Activated CD4-positive, alpha-beta memory T cell treated with anti-CD3 and anti-CD28 coated beads for 36 hours (primary cell): ENCODE results near the gene TBL3. TPM values are rescaled to one million over a fixed set of nuclear protein-coding genes. Genes with fewer than 3 reads are reported as not detected.

Experiments used
- CTCF ChIA-PET: fragments of 350-600 bp; sonication (Branson Sonifier 250); formaldehyde crosslinking; loops from one replicate; lab custom pipeline; 2021; ENCODE audit warnings: antibody characterized with exemption, inconsistent platforms; lab: Charles Lee
- POLR2A ChIA-PET: fragments of 350-600 bp; sonication (Branson Sonifier 250); formaldehyde crosslinking; loops from one replicate; lab custom pipeline; 2021; ENCODE audit warnings: antibody characterized with exemption; lab: Charles Lee
- DNase-seq: peaks from one replicate; pipeline ENCODE4 v3.0.0-alpha.2; 2020
- H3K27ac Mint-ChIP-seq: one replicate; pipeline ENCODE4 v1.8.0; 2021; ENCODE audit warnings: mixed read lengths
- H3K27me3 Mint-ChIP-seq: one replicate; pipeline ENCODE4 v1.8.0; 2021; ENCODE audit warnings: mixed read lengths
- H3K36me3 Mint-ChIP-seq: one replicate; pipeline ENCODE4 v1.8.0; 2021; ENCODE audit warnings: mixed read lengths
- H3K4me1 Mint-ChIP-seq: one replicate; pipeline ENCODE4 v1.8.0; 2021; ENCODE audit warnings: low read depth, mixed read lengths
- H3K4me3 Mint-ChIP-seq: one replicate; pipeline ENCODE4 v1.8.0; 2021; ENCODE audit warnings: mild to moderate bottlenecking, mixed read lengths
- H3K9me3 Mint-ChIP-seq: one replicate; pipeline ENCODE4 v1.8.0; 2021; ENCODE audit warnings: mixed read lengths
- intact Hi-C: fragments of 100-400 bp; cut with micrococcal nuclease; formaldehyde crosslinking; loops from one replicate; pipeline ENCODE4 v1.15.1; 2023
- total RNA-seq, 2 experiments: library from RNA; stranded (reverse); gene quantifications; one replicate each; pipeline ENCODE4 v1.2.3, GENCODE V29; 2021

TBL3 gene
- total RNA-seq, 2 experiments from 2014 or later = 45.7 to 47.3 TPM

DNA sequence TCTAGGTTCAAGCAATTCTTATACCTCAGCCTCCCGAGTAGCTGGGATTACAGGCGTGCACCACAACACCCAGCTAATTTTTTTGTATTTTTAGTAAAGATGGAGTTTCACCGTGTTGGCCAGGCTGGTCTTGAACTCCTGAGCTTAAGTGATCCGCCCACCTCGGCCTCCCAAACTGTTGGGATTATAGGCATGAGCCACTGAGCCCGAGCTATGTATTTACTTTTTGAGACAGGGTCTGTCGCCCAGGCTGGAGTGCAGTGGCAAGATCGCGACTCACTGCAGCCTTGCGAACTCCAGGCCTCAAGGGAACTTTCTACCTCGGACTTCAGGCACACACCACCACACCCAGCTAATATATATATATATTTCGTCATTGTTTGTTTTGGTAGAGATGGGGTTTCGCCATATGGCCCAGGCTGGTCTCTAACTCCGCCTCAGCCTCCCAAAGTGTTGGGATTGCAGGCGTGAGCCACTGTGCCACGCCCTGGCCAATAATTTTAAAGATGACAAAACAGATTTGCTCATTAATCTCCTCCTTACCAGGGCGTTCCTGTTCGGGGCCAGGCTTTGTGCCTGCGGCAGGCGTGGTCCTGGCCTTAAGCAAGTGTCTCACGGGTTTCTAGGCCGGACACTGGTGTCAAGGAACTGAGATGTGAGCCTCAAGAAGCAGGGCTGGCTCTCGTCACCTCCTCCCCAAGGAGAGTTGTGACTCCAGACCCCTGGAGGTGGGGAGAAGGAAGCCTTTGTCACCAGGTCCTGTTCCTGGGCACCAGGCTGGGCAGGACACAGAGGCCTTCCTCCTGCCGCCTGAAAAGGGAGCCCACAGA, 43.5 kb downstream of the TBL3 start:
- H3K4me3 Mint-ChIP-seq = no peak overlapping the region
- ChIA-PET POLR2A (no interaction called here), CTCF (interaction anchor here (1.1 to 2.8 kb wide), 2 partner anchors 11 to 125 kb away, joined by 6 to 16 read pairs; no protein-coding TSS in a partner anchor)
- intact Hi-C loops = no loop called here
- H3K27me3 Mint-ChIP-seq = peaks cover 11% of the 10 kb centered on the region
- no peak for DNase-seq
- H3K36me3 Mint-ChIP-seq = peaks cover under 1% of the 10 kb centered on the region
- H3K9me3 Mint-ChIP-seq = no peaks in the 10 kb centered on the region
- peaks cover 2% of the 10 kb centered on the region for H3K4me1 Mint-ChIP-seq
- no peak overlapping the region for H3K27ac Mint-ChIP-seq

DNA sequence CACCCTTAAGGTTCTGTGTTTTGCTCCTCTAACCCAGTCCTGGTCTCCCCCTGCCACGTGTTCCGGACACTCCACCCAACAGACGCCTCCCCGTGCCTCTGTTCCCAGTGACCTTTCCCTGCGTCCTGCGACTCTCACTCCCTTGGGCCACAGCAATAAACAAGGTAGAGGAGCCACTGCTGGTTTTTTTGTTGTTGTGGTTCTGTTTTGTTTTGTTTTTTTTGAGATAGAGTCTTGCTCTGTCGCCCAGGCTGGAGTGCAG, 44.0 kb downstream of the TBL3 start:
- Mint-ChIP-seq H3K36me3 (no peaks in the 10 kb centered on the region), H3K4me1 (peaks cover 4% of the 10 kb centered on the region), H3K27me3 (peaks cover 14% of the 10 kb centered on the region), H3K27ac (no peak overlapping the region), H3K4me3 (no peak overlapping the region), H3K9me3 (no peaks in the 10 kb centered on the region)
- DNase-seq = no peak
- CTCF ChIA-PET = interaction anchor here (0.7 to 2.8 kb wide), 5 partner anchors 12 to 125 kb away, joined by 3 to 16 read pairs (median 6); partner anchors contain the start of gene TBL3
- intact Hi-C loops = no loop called here
- POLR2A ChIA-PET = interaction anchor here (0.6 kb wide), 1 partner anchor 223 kb away, joined by 3 read pairs; no protein-coding TSS in a partner anchor

DNA sequence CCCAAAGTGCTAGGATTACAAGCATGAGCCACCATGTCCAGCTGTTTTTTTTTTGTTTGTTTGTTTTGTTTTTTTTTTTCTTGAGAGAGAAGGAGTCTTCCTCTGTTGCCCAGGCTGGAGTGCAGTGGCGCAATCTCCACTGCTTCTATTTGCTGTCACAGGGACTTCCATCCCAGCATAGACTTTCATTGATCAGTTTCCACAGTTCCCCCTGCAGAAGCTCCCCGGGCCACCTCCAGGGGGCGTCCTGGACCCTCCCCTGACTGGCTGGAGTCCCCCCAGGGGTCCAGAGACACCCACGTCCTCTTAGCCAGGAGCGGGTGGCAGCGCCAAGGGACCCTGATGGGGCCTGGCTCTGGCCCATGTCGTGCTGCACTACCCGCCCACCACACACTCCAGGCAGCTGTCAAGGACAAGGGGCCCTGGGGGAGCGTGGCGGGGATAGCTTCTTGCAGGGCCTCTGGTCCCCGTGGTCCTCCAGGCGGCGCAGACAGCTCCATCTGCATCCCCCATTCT, 44.6 kb downstream of the TBL3 start:
- DNase-seq = peak; percentile 38
- no peaks in the 10 kb centered on the region for H3K9me3 Mint-ChIP-seq
- ChIA-PET CTCF (interaction anchor here (0.7 to 2.8 kb wide), 6 partner anchors 11 to 329 kb away, joined by 3 to 16 read pairs (median 4); partner anchors contain the start of gene TBL3), POLR2A (interaction anchor here (0.6 kb wide), 2 partner anchors 78 to 224 kb away, joined by 3 read pairs; no protein-coding TSS in a partner anchor)
- H3K36me3 Mint-ChIP-seq = no peaks in the 10 kb centered on the region
- H3K4me3 Mint-ChIP-seq = no peak overlapping the region
- intact Hi-C loops = no loop called here
- peaks cover 19% of the 10 kb centered on the region for H3K27me3 Mint-ChIP-seq
- peaks cover 4% of the 10 kb centered on the region for H3K4me1 Mint-ChIP-seq
- no peak overlapping the region for H3K27ac Mint-ChIP-seq

DNA sequence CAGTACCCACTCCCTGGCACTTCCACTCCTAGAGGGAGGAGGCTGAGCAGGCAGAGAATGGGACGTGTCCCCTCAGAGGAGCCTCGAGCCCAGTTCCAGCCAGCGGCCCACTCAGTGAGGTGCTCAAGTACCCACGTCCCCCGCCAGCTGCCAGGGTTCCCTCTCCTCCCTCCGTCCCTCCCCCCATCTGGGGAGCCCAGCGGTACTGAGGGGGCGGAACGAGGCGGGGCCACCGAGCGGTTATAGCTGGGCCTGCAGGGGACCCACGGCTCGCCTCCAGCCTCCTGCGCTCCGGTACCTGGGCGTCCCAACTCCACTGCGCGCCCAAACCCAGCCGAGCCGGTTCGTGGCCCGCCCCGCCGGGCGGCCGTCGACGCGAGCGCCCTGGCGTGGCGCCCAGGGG, 47.7 kb downstream of the TBL3 start, which contains the start of gene NPW:
Gene NPW, plus strand, starts transcription at position 268 of the 403 bp plus-strand sequence.
- POLR2A ChIA-PET = interaction anchor here (1.1 kb wide), 2 partner anchors 28 to 136 kb away, joined by 3 read pairs; partner anchors contain the start of genes NTHL1, TRAF7 and TSC2
- intact Hi-C loops = no loop called here
- no peak within 1 kb of the TSS for H3K4me3 Mint-ChIP-seq
- CTCF ChIA-PET = interaction anchor here (0.6 to 2.5 kb wide), 5 partner anchors 8 to 127 kb away, joined by 3 to 8 read pairs (median 3); no protein-coding TSS in a partner anchor
- no peaks in the 10 kb centered on the region for H3K36me3 Mint-ChIP-seq
- H3K4me1 Mint-ChIP-seq = peaks cover 13% of the 10 kb centered on the region
- peaks cover 30% of the 10 kb centered on the region for H3K27me3 Mint-ChIP-seq
- no peaks in the 10 kb centered on the region for H3K9me3 Mint-ChIP-seq
- no peak within 1 kb of the TSS for H3K27ac Mint-ChIP-seq
- peak; percentile 31 for DNase-seq

DNA sequence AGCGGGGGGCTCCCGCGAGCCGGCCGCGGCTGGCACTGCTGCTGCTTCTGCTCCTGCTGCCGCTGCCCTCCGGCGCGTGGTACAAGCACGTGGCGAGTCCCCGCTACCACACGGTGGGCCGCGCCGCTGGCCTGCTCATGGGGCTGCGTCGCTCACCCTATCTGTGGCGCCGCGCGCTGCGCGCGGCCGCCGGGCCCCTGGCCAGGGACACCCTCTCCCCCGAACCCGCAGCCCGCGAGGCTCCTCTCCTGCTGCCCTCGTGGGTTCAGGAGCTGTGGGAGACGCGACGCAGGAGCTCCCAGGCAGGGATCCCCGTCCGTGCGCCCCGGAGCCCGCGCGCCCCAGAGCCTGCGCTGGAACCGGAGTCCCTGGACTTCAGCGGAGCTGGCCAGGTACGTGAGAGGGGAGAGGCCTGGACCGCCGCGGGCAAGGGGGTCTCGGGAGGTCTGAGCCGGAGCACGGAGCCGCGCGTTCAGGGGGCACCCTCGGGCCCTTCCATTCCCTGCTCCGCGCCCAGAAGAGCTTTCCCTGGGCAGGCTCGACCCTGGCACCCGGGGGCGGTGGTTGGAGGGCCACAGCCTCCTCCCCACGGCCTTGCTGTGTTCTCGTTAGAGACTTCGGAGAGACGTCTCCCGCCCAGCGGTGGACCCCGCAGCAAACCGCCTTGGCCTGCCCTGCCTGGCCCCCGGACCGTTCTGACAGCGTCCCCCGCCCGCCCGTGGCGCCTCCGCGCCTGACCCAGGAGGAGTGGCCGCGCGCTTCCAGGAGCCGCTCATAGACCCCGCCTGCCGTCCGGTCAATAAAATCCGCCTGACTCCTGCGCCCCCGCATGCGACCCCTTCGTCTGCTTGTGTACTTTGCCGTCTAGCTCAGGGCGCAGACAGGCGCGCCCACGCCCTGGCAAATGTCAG, 48.3 kb downstream of the TBL3 start:
- no peak overlapping the region for H3K27ac Mint-ChIP-seq
- peaks cover 13% of the 10 kb centered on the region for H3K4me1 Mint-ChIP-seq
- ChIA-PET CTCF (interaction anchor here (0.6 to 2.5 kb wide), 4 partner anchors 16 to 850 kb away, joined by 3 to 8 read pairs (median 4); no protein-coding TSS in a partner anchor), POLR2A (interaction anchor here (0.7 to 1.1 kb wide), 3 partner anchors 8 to 135 kb away, joined by 3 to 5 read pairs (median 3); partner anchors contain the start of genes NTHL1, TRAF7 and TSC2)
- H3K9me3 Mint-ChIP-seq = no peaks in the 10 kb centered on the region
- no peak for DNase-seq
- H3K36me3 Mint-ChIP-seq = no peaks in the 10 kb centered on the region
- intact Hi-C loops = no loop called here
- no peak overlapping the region for H3K4me3 Mint-ChIP-seq
- peaks cover 30% of the 10 kb centered on the region for H3K27me3 Mint-ChIP-seq

DNA sequence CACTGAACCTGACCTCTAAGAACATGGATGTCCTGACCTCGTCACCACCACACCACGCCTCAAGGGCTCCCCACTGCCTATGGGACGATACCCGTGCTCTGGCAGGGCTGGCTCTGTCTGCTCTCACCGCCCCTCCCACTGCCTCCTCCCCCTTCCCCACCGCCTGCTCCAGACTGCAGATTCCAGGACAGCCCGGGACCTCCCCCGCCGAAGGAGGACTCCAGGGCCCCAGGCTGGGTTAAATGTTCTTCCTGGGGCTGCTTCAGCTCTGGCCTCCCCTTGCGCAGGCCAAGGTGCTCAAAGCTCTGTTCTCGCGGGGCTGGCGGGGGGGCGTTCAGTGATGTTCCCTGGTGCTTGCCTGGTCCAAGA, 50.9 kb downstream of the TBL3 start:
- no peak for DNase-seq
- Mint-ChIP-seq H3K4me3 (peak overlapping the region; percentile 58), H3K4me1 (peaks cover 17% of the 10 kb centered on the region), H3K27me3 (peaks cover 36% of the 10 kb centered on the region), H3K27ac (no peak overlapping the region), H3K9me3 (no peaks in the 10 kb centered on the region), H3K36me3 (no peaks in the 10 kb centered on the region)
- POLR2A ChIA-PET = no interaction called here
- intact Hi-C loops = loop anchor here (1.0 kb wide), 2 partner anchors 118 to 131 kb away; no protein-coding TSS in a partner anchor
- CTCF ChIA-PET = interaction anchor here (0.5 to 4.8 kb wide), 22 partner anchors 9 to 438 kb away, joined by 3 to 37 read pairs (median 4); partner anchors contain the start of genes ECI1, MSRB1, NTHL1 and PKD1

DNA sequence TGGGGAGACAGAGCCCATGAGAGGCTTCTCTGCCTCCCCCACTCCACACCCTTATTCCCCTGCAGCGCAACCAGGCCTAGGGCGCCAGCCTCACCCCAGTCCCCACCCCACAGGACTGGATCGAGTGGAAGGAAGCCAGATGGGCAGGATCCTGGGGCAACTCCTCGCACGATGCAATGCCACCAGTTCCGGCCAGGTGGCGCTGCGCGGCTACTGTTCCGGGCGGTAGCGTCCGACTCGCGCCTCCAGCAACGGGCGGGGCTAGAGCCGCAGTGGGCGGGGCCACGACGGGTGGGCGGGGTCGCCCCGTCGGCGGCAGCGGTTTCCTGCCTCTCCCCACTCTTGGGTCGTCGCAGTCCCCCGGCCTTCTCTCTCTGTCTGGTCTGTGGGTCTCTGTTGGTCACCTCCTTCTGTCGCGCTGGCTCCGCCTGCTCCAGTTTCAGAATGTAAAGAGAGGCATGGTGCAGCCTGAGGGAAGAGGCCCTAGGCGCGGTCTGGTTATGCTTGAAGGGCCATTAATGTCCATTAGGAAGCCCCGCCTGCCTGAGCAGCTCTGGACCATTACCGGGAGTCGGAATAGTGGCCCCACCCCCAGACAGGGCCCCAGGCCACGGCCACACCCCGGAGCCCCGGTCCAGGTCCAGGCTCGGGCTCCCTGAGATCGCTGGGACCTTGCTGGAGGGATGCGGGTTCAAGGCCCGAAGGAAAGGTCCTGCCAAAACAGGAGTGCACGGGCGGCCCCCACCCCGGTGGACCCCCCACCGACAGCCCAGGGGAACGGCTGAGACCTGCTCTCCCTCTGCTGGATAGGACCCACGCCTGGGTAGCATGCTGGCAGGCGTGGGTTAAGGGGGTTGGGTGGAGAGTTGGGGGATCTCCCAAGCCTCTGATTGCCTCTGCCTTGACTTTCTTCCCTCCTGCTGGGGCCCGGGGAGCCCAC, 51.5 kb downstream of the TBL3 start:
- Mint-ChIP-seq H3K27ac (no peak overlapping the region), H3K4me1 (peaks cover 17% of the 10 kb centered on the region), H3K27me3 (peaks cover 34% of the 10 kb centered on the region), H3K9me3 (no peaks in the 10 kb centered on the region), H3K36me3 (no peaks in the 10 kb centered on the region), H3K4me3 (peak overlapping the region; percentile 58)
- intact Hi-C loops = loop anchor here (1.0 kb wide), 2 partner anchors 117 to 130 kb away; no protein-coding TSS in a partner anchor
- ChIA-PET POLR2A (no interaction called here), CTCF (interaction anchor here (0.5 to 4.8 kb wide), 20 partner anchors 9 to 228 kb away, joined by 3 to 37 read pairs (median 4); partner anchors contain the start of genes ECI1, NTHL1, PKD1 and TRAF7)
- peak; percentile 96 for DNase-seq

DNA sequence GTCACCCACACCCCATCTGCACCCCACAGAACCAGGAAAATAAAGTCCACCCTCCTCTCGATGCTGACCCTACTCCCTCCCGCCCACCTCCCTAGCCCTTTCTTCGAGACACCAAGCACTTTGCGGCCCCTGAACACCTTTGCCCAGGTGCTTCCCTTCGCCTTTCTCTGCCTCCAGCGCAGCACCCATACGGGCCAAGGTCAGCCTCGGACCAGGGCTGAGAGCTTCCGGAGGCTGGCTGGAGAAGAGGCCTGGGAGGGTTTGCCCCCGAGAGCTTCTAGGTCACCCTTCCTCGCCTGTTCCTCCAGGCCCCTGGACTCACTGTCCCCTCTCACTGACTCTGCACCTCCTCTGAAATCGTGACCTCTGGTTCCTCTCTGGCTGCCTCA, 52.2 kb downstream of the TBL3 start:
- CTCF ChIA-PET = interaction anchor here (0.7 to 4.8 kb wide), 4 partner anchors 20 to 212 kb away, joined by 3 to 37 read pairs (median 4); no protein-coding TSS in a partner anchor
- no peak for DNase-seq
- H3K27ac Mint-ChIP-seq = no peak overlapping the region
- H3K4me1 Mint-ChIP-seq = peaks cover 17% of the 10 kb centered on the region
- H3K9me3 Mint-ChIP-seq = no peaks in the 10 kb centered on the region
- POLR2A ChIA-PET = no interaction called here
- no peak overlapping the region for H3K4me3 Mint-ChIP-seq
- H3K27me3 Mint-ChIP-seq = peaks cover 30% of the 10 kb centered on the region
- H3K36me3 Mint-ChIP-seq = no peaks in the 10 kb centered on the region
- intact Hi-C loops = no loop called here

DNA sequence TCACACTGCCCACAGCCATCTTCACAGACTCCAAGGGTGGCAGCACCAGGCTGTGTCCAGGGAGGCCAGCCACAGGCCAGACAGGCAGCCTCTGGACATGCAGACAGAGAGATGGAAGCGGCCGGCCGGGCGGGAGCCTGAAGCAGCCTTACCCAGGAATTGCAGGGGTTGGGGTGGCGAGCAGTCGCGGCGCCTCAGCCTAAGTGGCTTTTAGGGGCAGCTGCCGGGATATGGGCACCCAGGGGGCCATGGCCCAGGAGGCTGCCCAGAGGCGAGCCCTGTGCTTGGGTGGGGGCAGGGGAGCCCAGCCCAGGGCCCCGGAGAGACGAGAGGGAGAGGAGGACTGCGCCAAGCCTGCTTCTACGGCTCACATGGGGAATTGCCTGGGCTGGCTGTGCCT, 53.4 kb downstream of the TBL3 start:
- DNase-seq = no peak
- ChIA-PET POLR2A (no interaction called here), CTCF (interaction anchor here (4.8 kb wide), 1 partner anchor 115 kb away, joined by 37 read pairs; no protein-coding TSS in a partner anchor)
- intact Hi-C loops = no loop called here
- Mint-ChIP-seq H3K4me1 (peaks cover 17% of the 10 kb centered on the region), H3K27me3 (peaks cover 25% of the 10 kb centered on the region), H3K27ac (no peak overlapping the region), H3K9me3 (no peaks in the 10 kb centered on the region), H3K36me3 (no peaks in the 10 kb centered on the region), H3K4me3 (no peak overlapping the region)

DNA sequence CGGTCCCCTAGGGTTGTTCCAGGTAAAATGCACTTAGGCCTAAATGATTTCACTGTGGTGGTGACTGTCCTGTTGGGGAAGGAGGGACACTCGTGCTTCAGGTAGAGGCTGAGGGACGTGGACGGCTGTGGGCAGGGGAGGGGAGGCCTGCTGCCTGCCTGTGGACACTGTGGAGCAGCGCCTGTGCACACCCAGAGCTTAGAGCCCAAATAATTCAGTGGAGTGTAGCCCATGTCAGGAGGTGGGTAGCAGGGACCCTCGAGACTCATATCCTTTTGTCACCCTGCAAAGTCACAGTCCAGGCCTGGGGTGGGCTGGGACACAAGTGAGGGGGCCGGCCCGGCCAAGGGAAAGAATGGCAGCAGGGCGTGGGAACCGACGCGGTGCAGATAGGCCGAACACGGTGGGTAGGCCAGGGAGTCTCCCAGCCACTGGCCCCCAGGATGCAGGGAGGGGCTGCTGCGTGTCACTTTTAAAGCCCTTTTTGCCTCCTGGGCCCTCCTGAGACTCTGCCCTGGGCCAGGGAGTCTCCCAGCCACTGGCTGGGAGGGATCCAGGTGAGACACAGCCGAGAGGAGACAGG, 54.1 kb downstream of the TBL3 start:
- Mint-ChIP-seq H3K36me3 (no peaks in the 10 kb centered on the region), H3K27me3 (peaks cover 21% of the 10 kb centered on the region), H3K27ac (no peak overlapping the region), H3K4me3 (no peak overlapping the region), H3K4me1 (peaks cover 13% of the 10 kb centered on the region), H3K9me3 (no peaks in the 10 kb centered on the region)
- CTCF ChIA-PET = interaction anchor here (1.6 to 4.8 kb wide), 3 partner anchors 114 to 127 kb away, joined by 5 to 37 read pairs (median 13); no protein-coding TSS in a partner anchor
- POLR2A ChIA-PET = no interaction called here
- intact Hi-C loops = no loop called here
- no peak for DNase-seq
